Chondrocyte (in vitro differentiated cells): Measurements from ENCODE around the gene CNDP2. TPM values are rescaled to one million over a fixed set of nuclear protein-coding genes. Genes with fewer than 3 reads are reported as not detected.
"Not testable (repeated sequence)": the region's sequence is repeated elsewhere in the genome, so short reads cannot be mapped to it uniquely, and the experiment has no call there.

Experiments used
- DNase-seq: peaks from one replicate; pipeline ENCODE4 v3.0.0; 2021; ENCODE audit warnings: mixed read lengths, low spot score
- H3K27ac Mint-ChIP-seq: one replicate; pipeline ENCODE4 v1.8.0; 2021; ENCODE audit warnings: mild to moderate bottlenecking, moderate library complexity, mixed read lengths; ENCODE audit not compliant: unreplicated experiment
- H3K27me3 Mint-ChIP-seq: 2 replicates; pipeline ENCODE4 v1.8.0; 2021; ENCODE audit warnings: low read depth, mixed read lengths
- H3K36me3 Mint-ChIP-seq: 2 replicates; pipeline ENCODE4 v1.8.0; 2021; ENCODE audit warnings: low read depth, mixed read lengths
- H3K4me1 Mint-ChIP-seq: 2 replicates; pipeline ENCODE4 v1.8.0; 2021; ENCODE audit warnings: low read depth, mild to moderate bottlenecking, mixed read lengths
- H3K4me3 Mint-ChIP-seq: one replicate; pipeline ENCODE4 v1.8.0; 2021; ENCODE audit warnings: mild to moderate bottlenecking, moderate library complexity, mixed read lengths; ENCODE audit not compliant: unreplicated experiment
- H3K9me3 Mint-ChIP-seq: 2 replicates; pipeline ENCODE4 v1.8.0; 2021; ENCODE audit warnings: low read depth, mixed read lengths
- CTCF ChIP-seq: fragments of 200-600 bp; sonication (generic); IDR thresholded peaks from 2 replicates; pipeline ENCODE4 v1.5.0; 2021; ENCODE audit warnings: antibody characterized with exemption, mild to moderate bottlenecking, moderate library complexity
- total RNA-seq: library from RNA; stranded (reverse); gene quantifications from 3 replicates; pipeline ENCODE4 v1.2.1, GENCODE V29; 2021

Gene CNDP2
- total RNA-seq, 1 donor from 2014 or later, result 58.6 TPM

- Mint-ChIP-seq H3K27ac (peak overlapping the region; percentile 79), H3K9me3 (no peaks in the 10 kb centered on the region), H3K27me3 (no peaks in the 10 kb centered on the region), H3K4me3 (peak overlapping the region; percentile 27), H3K4me1 (peaks cover 28% of the 10 kb centered on the region), H3K36me3 (peaks cover 8% of the 10 kb centered on the region)
- no peak for DNase-seq
- TF ChIP-seq CTCF, result no peak
Observed at GRCh38 chr18:74499633-74500032, 3.5 kb downstream of the CNDP2 start.

- peak overlapping the region; percentile 31 for H3K4me3 Mint-ChIP-seq
- peaks cover 8% of the 10 kb centered on the region for H3K36me3 Mint-ChIP-seq
- H3K27ac Mint-ChIP-seq, result no peak overlapping the region
Observed at GRCh38 chr18:74500372-74500771, 4.2 kb downstream of the CNDP2 start.

GRCh38 chr18:74500774-74501173 lies 4.6 kb downstream of the CNDP2 start:
- H3K27me3 Mint-ChIP-seq, H3K9me3 Mint-ChIP-seq, DNase-seq: not testable (repeated sequence)
- H3K36me3 Mint-ChIP-seq, result peaks cover 10% of the 10 kb centered on the region
- H3K4me1 Mint-ChIP-seq, result peaks cover 25% of the 10 kb centered on the region
- peak overlapping the region; percentile 5 for H3K27ac Mint-ChIP-seq
- peak overlapping the region; percentile 31 for H3K4me3 Mint-ChIP-seq

More at GRCh38 chr18:74500372-74500771, 4.2 kb downstream of the CNDP2 start:
- H3K9me3 Mint-ChIP-seq, result no peaks in the 10 kb centered on the region
- no peaks in the 10 kb centered on the region for H3K27me3 Mint-ChIP-seq
- no peak for TF ChIP-seq CTCF
- DNase-seq, result no peak
- peaks cover 27% of the 10 kb centered on the region for H3K4me1 Mint-ChIP-seq

GRCh38 chr18:74501386-74501785 lies 5.2 kb downstream of the CNDP2 start:
- Mint-ChIP-seq H3K27me3 (no peaks in the 10 kb centered on the region), H3K27ac (peak overlapping the region; percentile 5), H3K4me3 (peak overlapping the region; percentile 8), H3K9me3 (no peaks in the 10 kb centered on the region), H3K4me1 (peaks cover 25% of the 10 kb centered on the region), H3K36me3 (peaks cover 11% of the 10 kb centered on the region)
- DNase-seq, result no peak
- TF ChIP-seq CTCF, result no peak

GRCh38 chr18:74503137-74503536 lies 7.0 kb downstream of the CNDP2 start:
- H3K27me3 Mint-ChIP-seq, result no peaks in the 10 kb centered on the region
- TF ChIP-seq CTCF, result no peak
- H3K4me3 Mint-ChIP-seq, result no peak overlapping the region
- H3K27ac Mint-ChIP-seq, result no peak overlapping the region
- H3K36me3 Mint-ChIP-seq, result peaks cover 26% of the 10 kb centered on the region
- H3K4me1 Mint-ChIP-seq, result peaks cover 12% of the 10 kb centered on the region
- H3K9me3 Mint-ChIP-seq, result no peaks in the 10 kb centered on the region
- no peak for DNase-seq

GRCh38 chr18:74505776-74506175 lies 9.6 kb downstream of the CNDP2 start:
- Mint-ChIP-seq H3K4me1 (no peaks in the 10 kb centered on the region), H3K36me3 (peaks cover 33% of the 10 kb centered on the region), H3K4me3 (no peak overlapping the region), H3K27ac (no peak overlapping the region), H3K27me3 (no peaks in the 10 kb centered on the region), H3K9me3 (no peaks in the 10 kb centered on the region)
- TF ChIP-seq CTCF, result no peak
- no peak for DNase-seq
